Small intestine (tissue), 7 donors: Measurements from ENCODE around the gene MRPL54. TPM values are rescaled to one million over a fixed set of nuclear protein-coding genes. Genes with fewer than 3 reads are reported as not detected.

Source experiments
- DNase-seq, 2 donors: peaks; one replicate each; pipeline versions ENCODE4 v3.0.0 to v3.0.0-alpha.2; 2013
- FAIRE-seq: peaks from 2 replicates; lab custom pipeline; 2012; peaks lifted over from hg19 to GRCh38; lab: Jason Lieb, UNC
- H3K27ac ChIP-seq, 3 donors: one replicate each; pipeline ENCODE4 v1.5.1; 2013; ENCODE audit warnings: low read length in 2 of 3, mild to moderate bottlenecking in 2 of 3, control low read depth in 1 of 3, inconsistent platforms in 1 of 3, low read depth in 1 of 3, moderate library complexity in 1 of 3
- H3K27me3 ChIP-seq, 3 donors: one replicate each; pipeline ENCODE4 v1.6.1; 2013; ENCODE audit warnings: low read length in 3 of 3, inconsistent platforms in 1 of 3; ENCODE audit not compliant: control insufficient read depth in 3 of 3, insufficient read depth in 3 of 3
- H3K36me3 ChIP-seq, 3 donors: one replicate each; pipeline ENCODE4 v1.6.1; 2013; ENCODE audit warnings: low read length in 3 of 3, inconsistent platforms in 1 of 3, low read depth in 1 of 3, mild to moderate bottlenecking in 1 of 3, moderate library complexity in 1 of 3; ENCODE audit not compliant: control insufficient read depth in 3 of 3, insufficient read depth in 2 of 3
- H3K4me1 ChIP-seq, 3 donors: one replicate each; pipeline ENCODE4 v1.6.1; 2013; ENCODE audit warnings: low read length in 2 of 3, inconsistent platforms in 1 of 3, low read depth in 1 of 3, mild to moderate bottlenecking in 1 of 3, moderate library complexity in 1 of 3; ENCODE audit not compliant: control insufficient read depth in 3 of 3, insufficient read depth in 2 of 3
- H3K4me3 ChIP-seq, 3 donors: one replicate each; pipeline ENCODE4 v1.5.1; 2013; ENCODE audit warnings: low read length in 3 of 3, control low read depth in 1 of 3, inconsistent platforms in 1 of 3, low read depth in 1 of 3, mild to moderate bottlenecking in 1 of 3, moderate library complexity in 1 of 3
- H3K9me3 ChIP-seq, 2 donors: one replicate each; pipeline ENCODE4 v1.6.1; 2013; ENCODE audit warnings: low read depth in 1 of 2, low read length in 1 of 2; ENCODE audit not compliant: control insufficient read depth in 2 of 2, insufficient read depth in 1 of 2
- WGBS, 3 donors: extraction: QIAGEN DNeasy Blood & Tissue Kit; methylation state at CpG; one replicate each; pipeline ENCODE4 v1.1.7; 2013; 5-methylcytosine and 5-hydroxymethylcytosine counted together
- polyA plus RNA-seq, 4 donors: library from polyadenylated mRNA; stranded (reverse) in 3 of 4; unstranded in 1 of 4; fragments of 200-250 nt in 3 of 4; fragments of 120-200 nt in 1 of 4; gene quantifications; one replicate each; pipeline versions ENCODE4 v1.2.1 to v1.2.3, GENCODE V29; 2013
- donor health status: healthy with polysubstance abuse.
- donor health status: control.
- donor health status: control.
- donor health status: Bipolar disorder and iron deficiency.
- donor health status: healthy.

The MRPL54 gene
- polyA plus RNA-seq, 4 donors: 54.1 to 170 (median 125) TPM

DNA sequence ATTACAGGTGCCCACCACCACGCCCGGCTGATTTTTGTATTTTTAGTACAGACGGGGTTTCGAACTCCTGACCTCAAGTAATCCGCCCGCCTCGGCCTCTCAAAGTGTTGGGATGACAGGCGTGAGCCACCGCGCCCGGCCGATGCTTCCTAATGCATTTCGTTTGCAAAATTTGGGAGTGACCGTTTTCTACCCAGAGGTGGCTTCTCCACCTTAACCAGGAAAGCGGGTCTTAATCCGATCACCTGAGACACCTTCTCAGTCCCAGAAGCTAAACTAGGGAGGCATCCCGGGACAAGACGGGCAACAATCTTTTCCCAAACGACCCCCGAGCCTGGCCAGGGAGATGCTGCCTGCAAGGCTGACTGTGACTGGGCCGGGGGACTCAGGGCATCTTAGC is 38.5 kb downstream of the MRPL54 start:
- H3K4me1 ChIP-seq: no peaks in the 10 kb centered on the region
- peaks cover 0 to 25% (median 9%) of the 10 kb centered on the region in 3 donors for H3K27me3 ChIP-seq
- H3K4me3 ChIP-seq: no peak overlapping the region
- DNase-seq (no peak), FAIRE-seq (no peak)
- H3K27ac ChIP-seq: no peak overlapping the region
- peaks cover 0 to 6% of the 10 kb centered on the region in 2 donors for H3K9me3 ChIP-seq
- no peaks in the 10 kb centered on the region for H3K36me3 ChIP-seq
- WGBS, 3 donors: 34 to 42% (median 39%) methylated on average over 21 of the region's 21 CpGs

DNA sequence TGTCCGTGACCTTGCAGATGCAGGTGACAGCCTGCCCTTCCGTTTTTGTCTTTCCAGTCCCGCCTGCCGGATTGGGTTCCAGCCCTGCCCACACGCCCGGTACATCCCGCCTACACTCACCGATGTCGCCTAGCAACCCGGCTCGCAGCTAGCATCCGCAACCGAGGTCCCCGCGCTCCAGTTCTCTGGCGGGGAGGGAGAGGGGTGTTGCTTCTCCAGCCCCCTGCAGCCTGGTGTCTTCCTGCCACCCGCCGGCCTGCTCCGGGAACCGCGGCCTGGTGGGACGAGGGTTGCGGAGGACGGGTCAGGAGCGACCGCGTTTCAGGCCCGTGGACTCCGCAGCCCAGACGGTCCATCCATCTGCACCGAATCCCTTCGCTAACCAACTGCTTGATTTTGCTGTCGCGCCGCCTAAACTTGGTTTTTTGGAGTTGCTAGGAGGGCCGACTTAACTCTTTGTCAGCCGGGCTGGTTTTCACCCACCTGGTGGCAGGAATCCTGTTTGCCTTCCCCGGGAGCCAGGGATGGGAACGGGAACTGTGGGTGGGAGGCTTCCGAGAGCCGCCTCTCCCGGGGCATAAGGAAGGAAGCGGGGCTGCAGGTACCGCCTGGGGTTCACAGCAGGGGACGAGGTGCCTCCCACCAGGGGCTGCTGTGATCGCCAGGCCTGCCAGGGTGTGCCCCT is 39.1 kb downstream of the MRPL54 start:
- Histone ChIP-seq H3K27me3 (peaks cover 0 to 25% (median 7%) of the 10 kb centered on the region in 3 donors), H3K27ac (no peak overlapping the region), H3K36me3 (no peaks in the 10 kb centered on the region), H3K4me1 (no peaks in the 10 kb centered on the region), H3K4me3 (no peak overlapping the region), H3K9me3 (peaks cover 0 to 4% of the 10 kb centered on the region in 2 donors)
- FAIRE-seq (no peak), DNase-seq (peak in 1 of 2 donors; percentile 23)
- WGBS, 3 donors: 4 to 10% (median 4%) methylated on average over 41 to 46 of the region's 46 CpGs

DNA sequence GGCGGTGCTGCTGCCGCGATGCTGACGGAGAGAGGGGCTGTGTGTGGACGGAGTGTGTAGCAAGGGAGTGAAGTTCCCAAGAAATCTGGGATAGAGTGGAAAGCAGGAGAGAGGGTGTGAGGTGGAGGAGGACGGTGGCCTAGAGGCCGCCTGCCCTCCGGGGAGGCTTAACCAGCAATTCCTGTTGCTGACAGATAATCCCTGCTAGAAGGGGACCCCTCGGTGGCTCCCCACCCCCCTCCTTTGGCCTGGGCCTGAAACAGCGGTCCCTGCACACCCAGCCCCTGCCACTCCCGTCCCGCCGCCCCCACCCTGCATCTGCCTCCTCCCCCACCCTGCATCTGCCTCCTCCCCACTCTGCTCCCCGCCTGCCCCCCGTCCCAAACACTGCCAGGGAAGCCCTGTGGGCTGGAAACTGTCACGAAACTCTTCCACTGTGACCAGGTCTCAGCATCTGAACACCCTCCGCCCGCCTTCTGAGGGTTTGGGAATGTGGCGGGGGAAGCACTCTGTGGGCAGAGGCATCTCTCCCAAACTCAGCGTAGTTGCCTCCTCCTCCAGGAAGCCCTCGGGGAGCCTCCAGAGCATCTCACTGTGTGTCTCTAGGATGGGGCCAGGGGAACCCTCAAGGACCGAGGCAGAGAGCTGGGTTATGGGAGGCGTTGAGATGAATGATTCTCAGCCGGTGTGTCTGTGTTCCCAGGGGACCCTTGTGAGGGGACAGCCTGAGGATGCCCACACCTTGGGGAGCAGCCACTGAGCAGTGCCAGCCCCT is 40.8 kb downstream of the MRPL54 start:
- WGBS, 3 donors: 75 to 87% (median 76%) methylated on average over 19 to 24 of the region's 24 CpGs
- Histone ChIP-seq H3K4me1 (no peaks in the 10 kb centered on the region), H3K36me3 (no peaks in the 10 kb centered on the region), H3K27ac (no peak overlapping the region), H3K9me3 (no peaks in the 10 kb centered on the region), H3K4me3 (no peak overlapping the region), H3K27me3 (peaks cover 0 to 25% (median 7%) of the 10 kb centered on the region in 3 donors)
- FAIRE-seq (no peak), DNase-seq (no peak)

DNA sequence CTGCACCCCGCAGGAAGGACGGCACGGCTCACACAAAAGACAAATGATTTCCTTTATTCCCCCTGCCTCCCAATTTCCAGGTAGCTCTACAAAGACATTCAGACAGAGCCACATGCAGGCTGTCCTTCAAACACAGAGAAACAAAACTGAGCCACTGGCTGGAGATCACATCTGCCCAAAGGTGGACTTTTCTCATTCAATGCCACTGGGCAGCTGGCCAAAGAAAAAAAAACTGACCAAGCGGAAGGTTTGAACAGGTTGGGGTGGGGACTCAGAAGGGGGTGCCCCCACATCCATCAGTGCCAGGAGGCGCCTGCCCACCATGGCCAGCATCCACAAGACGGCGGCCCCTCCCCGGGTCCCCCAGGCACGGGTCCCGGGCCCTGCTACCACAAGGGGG is 41.5 kb downstream of the MRPL54 start:
- FAIRE-seq: no peak
- Histone ChIP-seq H3K4me3 (no peak overlapping the region), H3K36me3 (no peaks in the 10 kb centered on the region), H3K4me1 (no peaks in the 10 kb centered on the region), H3K27ac (no peak overlapping the region), H3K9me3 (no peaks in the 10 kb centered on the region), H3K27me3 (peaks cover 0 to 25% (median 7%) of the 10 kb centered on the region in 3 donors)
- DNase-seq: no peak
- 73 to 75% (median 74%) methylated on average over 10 of the region's 10 CpGs for WGBS, 3 donors

DNA sequence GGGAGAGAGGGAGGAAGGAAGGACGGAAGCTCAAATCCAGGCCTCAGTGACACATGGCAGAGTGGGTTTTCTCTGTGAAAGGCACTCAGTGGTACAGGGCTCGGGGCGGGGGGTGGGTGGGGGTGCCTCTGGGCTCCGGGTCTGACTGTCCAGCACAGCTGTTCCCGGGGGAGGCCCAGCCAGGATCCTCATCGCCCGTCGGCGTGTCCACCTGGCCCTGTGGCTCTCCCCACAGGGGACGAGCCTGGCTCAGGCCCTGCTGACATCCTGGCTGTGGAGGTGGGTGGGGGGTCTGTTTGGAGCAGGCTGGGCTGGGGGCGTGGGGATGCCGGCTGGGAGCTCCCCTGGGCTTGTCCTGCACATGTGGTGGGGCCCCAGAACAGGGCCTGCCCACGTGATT is 41.9 kb downstream of the MRPL54 start:
- no peaks in the 10 kb centered on the region for H3K9me3 ChIP-seq
- no peak overlapping the region for H3K27ac ChIP-seq
- no peak for DNase-seq
- H3K36me3 ChIP-seq: no peaks in the 10 kb centered on the region
- H3K27me3 ChIP-seq: peaks cover 0 to 25% (median 7%) of the 10 kb centered on the region in 3 donors
- no peaks in the 10 kb centered on the region for H3K4me1 ChIP-seq
- WGBS, 3 donors: 74 to 84% (median 79%) methylated on average over 10 to 13 of the region's 13 CpGs
- no peak for FAIRE-seq
- no peak overlapping the region for H3K4me3 ChIP-seq

DNA sequence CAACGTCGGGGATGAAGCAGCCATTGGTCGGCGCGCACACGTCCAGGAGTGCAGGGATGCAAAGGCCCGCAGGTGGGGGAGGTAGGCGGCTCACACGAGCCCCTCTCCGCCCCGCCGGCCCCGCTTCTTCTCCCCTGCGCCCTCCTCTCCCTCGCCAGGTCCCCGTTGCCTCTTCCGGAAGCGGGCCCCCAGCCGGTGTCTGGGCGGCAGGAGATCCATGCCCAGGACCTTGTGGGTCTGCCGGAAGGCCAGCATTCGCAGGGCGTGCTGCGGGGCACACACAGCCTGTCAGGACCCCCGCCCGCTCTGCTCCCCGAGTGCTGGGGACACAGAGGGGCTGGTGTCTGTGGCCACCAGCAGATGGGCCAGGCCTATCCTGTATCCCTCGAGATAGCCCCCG is 43.4 kb downstream of the MRPL54 start:
- no peaks in the 10 kb centered on the region for H3K4me1 ChIP-seq
- no peak for DNase-seq
- H3K4me3 ChIP-seq: no peak overlapping the region
- H3K27ac ChIP-seq: no peak overlapping the region
- WGBS, 3 donors: 87 to 90% (median 90%) methylated on average over 27 to 29 of the region's 29 CpGs
- H3K9me3 ChIP-seq: no peaks in the 10 kb centered on the region
- H3K36me3 ChIP-seq: no peaks in the 10 kb centered on the region
- peaks cover 0 to 22% (median 7%) of the 10 kb centered on the region in 3 donors for H3K27me3 ChIP-seq
- no peak for FAIRE-seq

DNA sequence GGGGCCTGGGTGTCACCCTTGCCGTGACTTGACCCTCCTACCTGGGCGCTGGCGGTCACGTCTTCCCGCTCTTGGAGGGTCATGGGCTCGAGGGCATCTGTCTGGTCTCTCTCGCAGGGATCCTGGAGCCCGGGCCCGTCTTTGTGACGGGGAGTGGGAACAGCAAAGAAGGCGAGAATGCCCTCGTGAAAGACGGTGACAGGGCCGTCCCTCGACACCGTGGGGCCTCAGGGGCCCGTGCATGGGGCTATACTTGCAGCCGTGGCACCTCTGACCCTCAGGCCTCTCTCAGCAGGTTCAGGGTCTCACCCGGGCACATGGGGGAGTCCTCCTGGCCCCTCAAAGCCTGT is 44.6 kb downstream of the MRPL54 start:
- Histone ChIP-seq H3K27ac (no peak overlapping the region), H3K27me3 (peaks cover 0 to 10% (median 0%) of the 10 kb centered on the region in 3 donors), H3K4me1 (no peaks in the 10 kb centered on the region), H3K9me3 (no peaks in the 10 kb centered on the region), H3K4me3 (no peak overlapping the region), H3K36me3 (no peaks in the 10 kb centered on the region)
- 70 to 85% (median 81%) methylated on average over 19 of the region's 19 CpGs for WGBS, 3 donors
- FAIRE-seq (no peak), DNase-seq (no peak)

DNA sequence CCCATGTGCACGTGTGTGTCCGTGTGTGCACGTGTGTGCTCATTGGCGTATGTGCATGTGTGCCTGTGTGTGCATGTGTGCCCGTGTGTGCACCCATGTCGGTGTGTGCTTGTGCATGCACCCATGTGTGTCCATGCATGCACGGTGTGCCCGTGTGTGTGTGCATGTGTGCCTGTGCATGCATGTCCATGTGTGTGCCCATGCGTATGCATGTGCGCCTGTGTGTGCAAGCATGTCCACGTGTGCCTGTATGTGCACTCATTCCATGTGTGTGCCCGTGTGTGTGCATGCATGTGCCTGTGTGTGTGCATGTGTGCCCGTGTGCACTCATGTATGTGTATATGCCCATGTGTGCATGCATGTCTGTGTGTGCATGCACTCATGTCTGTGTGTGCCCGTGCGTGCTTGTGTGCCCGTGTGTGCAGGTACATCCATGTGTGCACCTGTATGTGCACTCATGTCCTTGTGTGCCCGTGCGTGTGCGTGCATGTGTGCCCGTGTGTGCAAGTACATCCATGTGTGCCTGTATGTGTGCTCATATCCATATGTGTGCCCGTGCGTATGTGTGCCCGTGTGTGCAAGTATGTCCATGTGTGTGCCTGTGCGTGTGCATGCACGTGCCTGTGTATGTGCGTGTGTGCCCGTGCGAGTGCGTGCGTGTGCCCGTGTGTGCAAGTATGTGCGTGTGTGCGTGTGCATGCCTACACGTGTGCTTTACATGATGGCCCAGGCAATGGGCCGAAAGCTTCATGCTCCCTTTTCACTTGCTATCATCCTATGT is 45.3 kb downstream of the MRPL54 start:
- Histone ChIP-seq H3K27me3 (peaks cover 0 to 5% (median 0%) of the 10 kb centered on the region in 3 donors), H3K36me3 (no peaks in the 10 kb centered on the region), H3K4me1 (no peaks in the 10 kb centered on the region), H3K27ac (no peak overlapping the region), H3K9me3 (no peaks in the 10 kb centered on the region), H3K4me3 (no peak overlapping the region)
- 91 to 96% (median 95%) methylated on average over 35 of the region's 35 CpGs for WGBS, 3 donors
- no peak for DNase-seq
- FAIRE-seq: no peak
